ENCODE data around the gene OSBPL3. TPM values are rescaled to one million over a fixed set of nuclear protein-coding genes. Genes with fewer than 3 reads are reported as not detected.

Gene OSBPL3
- total RNA-seq, 1 experiment from 2014 or later, result 16.0 TPM

DNA sequence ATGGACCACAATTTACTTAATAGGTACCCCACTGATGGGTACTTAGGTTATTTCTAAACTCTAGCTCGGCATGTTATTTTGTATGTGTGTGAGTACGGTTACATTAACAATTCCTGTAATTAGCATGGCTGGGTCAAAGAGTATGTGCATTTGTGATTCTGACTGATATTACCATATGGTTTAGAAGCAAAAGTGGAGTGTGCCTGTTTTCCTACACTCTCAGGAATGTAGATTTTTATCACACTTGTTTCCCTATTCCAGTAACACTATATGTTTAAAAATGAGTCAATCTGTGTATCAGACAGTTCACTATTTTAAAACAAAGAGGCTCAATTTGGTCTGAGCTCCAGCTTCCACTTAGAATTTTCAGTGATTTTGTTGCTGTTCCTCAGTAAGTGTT, 178.1 kb downstream of the OSBPL3 start:
- no peaks in the 10 kb centered on the region for H3K27me3 Mint-ChIP-seq (ENCODE audit: low read depth)
- peaks cover 23% of the 10 kb centered on the region for H3K36me3 Mint-ChIP-seq
- no peak overlapping the region for H3K27ac Mint-ChIP-seq
- ATAC-seq (no peak), DNase-seq (ENCODE audit: low spot score) (no peak)
- ChIA-PET POLR2A (no interaction called here), CTCF (interaction anchor here (1.5 kb wide), 1 partner anchor 11 kb away, joined by 9 read pairs; no protein-coding TSS in a partner anchor)
- H3K9me3 Mint-ChIP-seq, result peaks cover 3% of the 10 kb centered on the region; the same call in 1 of the 2 replicates
- H3K4me1 Mint-ChIP-seq, result peaks cover 3% of the 10 kb centered on the region
- no peak overlapping the region for H3K4me3 Mint-ChIP-seq
- no peak for TF ChIP-seq SP1 (CRISPR knock-in tag; conservative IDR thresholded peaks at IDR 0.05)
- no peak for TF ChIP-seq RELA (CRISPR knock-in tag; IDR thresholded peaks at IDR 0.05; ENCODE audit: borderline replicate concordance)
- TF ChIP-seq, protein P1, sequence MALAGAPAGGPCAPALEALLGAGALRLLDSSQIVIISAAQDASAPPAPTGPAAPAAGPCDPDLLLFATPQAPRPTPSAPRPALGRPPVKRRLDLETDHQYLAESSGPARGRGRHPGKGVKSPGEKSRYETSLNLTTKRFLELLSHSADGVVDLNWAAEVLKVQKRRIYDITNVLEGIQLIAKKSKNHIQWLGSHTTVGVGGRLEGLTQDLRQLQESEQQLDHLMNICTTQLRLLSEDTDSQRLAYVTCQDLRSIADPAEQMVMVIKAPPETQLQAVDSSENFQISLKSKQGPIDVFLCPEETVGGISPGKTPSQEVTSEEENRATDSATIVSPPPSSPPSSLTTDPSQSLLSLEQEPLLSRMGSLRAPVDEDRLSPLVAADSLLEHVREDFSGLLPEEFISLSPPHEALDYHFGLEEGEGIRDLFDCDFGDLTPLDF (CRISPR knock-in tag; IDR thresholded peaks at IDR 0.05), result no peak
- TF ChIP-seq NFYB (CRISPR knock-in tag; conservative IDR thresholded peaks at IDR 0.05; ENCODE audit: low read depth), result no peak

DNA sequence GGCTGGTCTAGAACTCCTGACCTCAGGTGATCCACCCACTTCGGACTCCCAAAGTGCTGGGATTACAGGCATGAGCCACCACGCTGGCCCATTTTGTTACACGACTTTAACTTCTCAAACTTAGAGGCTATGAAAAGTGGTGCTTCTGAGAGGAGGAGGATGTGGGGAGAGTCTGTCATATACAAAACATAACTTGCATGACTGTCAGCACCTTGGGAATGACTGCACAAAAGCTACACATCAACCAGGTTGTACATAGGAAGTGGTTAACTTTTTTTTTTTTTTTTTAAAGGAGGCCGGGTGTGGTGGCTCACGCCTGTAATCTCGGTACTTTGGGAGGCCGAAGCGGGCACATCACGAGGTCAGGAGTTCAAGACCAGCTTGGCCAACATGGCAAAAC, 179.3 kb downstream of the OSBPL3 start:
- ChIA-PET CTCF (interaction anchor here (1.1 to 1.8 kb wide), 2 partner anchors 12 kb away, joined by 6 to 11 read pairs; no protein-coding TSS in a partner anchor), POLR2A (interaction anchor here (0.7 kb wide), 1 partner anchor 39 kb away, joined by 4 read pairs; no protein-coding TSS in a partner anchor)
- DNase-seq (ENCODE audit: low spot score) (no peak), ATAC-seq (no peak)
- Mint-ChIP-seq H3K36me3 (peaks cover 23% of the 10 kb centered on the region), H3K27me3 (ENCODE audit: low read depth) (no peaks in the 10 kb centered on the region), H3K4me3 (no peak overlapping the region), H3K4me1 (peaks cover 3% of the 10 kb centered on the region), H3K9me3 (peaks cover 3% of the 10 kb centered on the region; the same call in 1 of the 2 replicates), H3K27ac (no peak overlapping the region)
- TF ChIP-seq JAZF1 (CRISPR knock-in tag; IDR thresholded peaks at IDR 0.05) (no peak), MLX (CRISPR knock-in tag; IDR thresholded peaks at IDR 0.05) (no peak), ZNF232 (CRISPR knock-in tag; IDR thresholded peaks at IDR 0.05) (no peak)
- TF ChIP-seq, protein P2, sequence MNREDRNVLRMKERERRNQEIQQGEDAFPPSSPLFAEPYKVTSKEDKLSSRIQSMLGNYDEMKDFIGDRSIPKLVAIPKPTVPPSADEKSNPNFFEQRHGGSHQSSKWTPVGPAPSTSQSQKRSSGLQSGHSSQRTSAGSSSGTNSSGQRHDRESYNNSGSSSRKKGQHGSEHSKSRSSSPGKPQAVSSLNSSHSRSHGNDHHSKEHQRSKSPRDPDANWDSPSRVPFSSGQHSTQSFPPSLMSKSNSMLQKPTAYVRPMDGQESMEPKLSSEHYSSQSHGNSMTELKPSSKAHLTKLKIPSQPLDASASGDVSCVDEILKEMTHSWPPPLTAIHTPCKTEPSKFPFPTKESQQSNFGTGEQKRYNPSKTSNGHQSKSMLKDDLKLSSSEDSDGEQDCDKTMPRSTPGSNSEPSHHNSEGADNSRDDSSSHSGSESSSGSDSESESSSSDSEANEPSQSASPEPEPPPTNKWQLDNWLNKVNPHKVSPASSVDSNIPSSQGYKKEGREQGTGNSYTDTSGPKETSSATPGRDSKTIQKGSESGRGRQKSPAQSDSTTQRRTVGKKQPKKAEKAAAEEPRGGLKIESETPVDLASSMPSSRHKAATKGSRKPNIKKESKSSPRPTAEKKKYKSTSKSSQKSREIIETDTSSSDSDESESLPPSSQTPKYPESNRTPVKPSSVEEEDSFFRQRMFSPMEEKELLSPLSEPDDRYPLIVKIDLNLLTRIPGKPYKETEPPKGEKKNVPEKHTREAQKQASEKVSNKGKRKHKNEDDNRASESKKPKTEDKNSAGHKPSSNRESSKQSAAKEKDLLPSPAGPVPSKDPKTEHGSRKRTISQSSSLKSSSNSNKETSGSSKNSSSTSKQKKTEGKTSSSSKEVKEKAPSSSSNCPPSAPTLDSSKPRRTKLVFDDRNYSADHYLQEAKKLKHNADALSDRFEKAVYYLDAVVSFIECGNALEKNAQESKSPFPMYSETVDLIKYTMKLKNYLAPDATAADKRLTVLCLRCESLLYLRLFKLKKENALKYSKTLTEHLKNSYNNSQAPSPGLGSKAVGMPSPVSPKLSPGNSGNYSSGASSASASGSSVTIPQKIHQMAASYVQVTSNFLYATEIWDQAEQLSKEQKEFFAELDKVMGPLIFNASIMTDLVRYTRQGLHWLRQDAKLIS (CRISPR knock-in tag; IDR thresholded peaks at IDR 0.05; ENCODE audit: borderline replicate concordance), result no peak

GRCh38 chr7:24800073-24800472, 179.9 kb downstream of the OSBPL3 start:
- Mint-ChIP-seq H3K27ac (no peak overlapping the region), H3K9me3 (peaks cover 3% of the 10 kb centered on the region; the same call in 1 of the 2 replicates), H3K27me3 (ENCODE audit: low read depth) (no peaks in the 10 kb centered on the region), H3K4me3 (no peak overlapping the region), H3K36me3 (peaks cover 23% of the 10 kb centered on the region), H3K4me1 (peaks cover 3% of the 10 kb centered on the region)
- ATAC-seq (no peak), DNase-seq (ENCODE audit: low spot score) (no peak)
- CTCF ChIA-PET, result interaction anchor here (1.8 kb wide), 1 partner anchor 12 kb away, joined by 11 read pairs; no protein-coding TSS in a partner anchor
- TF ChIP-seq NR2C2 (CRISPR knock-in tag; IDR thresholded peaks at IDR 0.05) (no peak), ZNF423 (CRISPR knock-in tag; IDR thresholded peaks at IDR 0.05) (no peak)
- POLR2A ChIA-PET, result interaction anchor here (0.7 kb wide), 1 partner anchor 38 kb away, joined by 4 read pairs; no protein-coding TSS in a partner anchor

DNA sequence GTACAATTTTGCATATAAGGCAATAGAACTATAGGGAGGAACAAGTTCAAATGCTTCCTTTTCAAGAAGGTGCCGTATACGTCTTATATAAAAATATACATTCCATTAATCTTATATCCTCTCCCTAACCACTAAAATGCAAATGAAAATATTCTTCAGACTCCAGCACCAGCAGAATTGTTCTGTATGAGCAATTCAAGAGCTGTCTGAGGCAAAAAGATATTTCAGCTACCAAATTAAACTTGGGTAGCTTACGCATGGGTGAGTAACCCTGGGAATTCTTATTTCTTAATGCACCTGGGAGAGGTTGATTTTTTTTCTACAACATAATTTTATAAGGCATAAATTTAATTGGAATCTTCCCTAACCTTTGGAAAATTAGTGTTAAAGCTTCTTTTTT, 180.5 kb downstream of the OSBPL3 start:
- POLR2A ChIA-PET, result no interaction called here
- TF ChIP-seq ZNF416 (CRISPR knock-in tag; IDR thresholded peaks at IDR 0.05) (no peak), EMX1 (CRISPR knock-in tag; IDR thresholded peaks at IDR 0.05) (no peak), NR1H2 (CRISPR knock-in tag; IDR thresholded peaks at IDR 0.05) (no peak), SOX15 (CRISPR knock-in tag; IDR thresholded peaks at IDR 0.05) (no peak), GTF2I (CRISPR knock-in tag; conservative IDR thresholded peaks at IDR 0.05) (no peak), KAT7 (CRISPR knock-in tag; IDR thresholded peaks at IDR 0.05; ENCODE audit: borderline replicate concordance) (no peak), IRF2 (CRISPR knock-in tag; IDR thresholded peaks at IDR 0.05; ENCODE audit: borderline replicate concordance, low read depth) (no peak), RELA (CRISPR knock-in tag; IDR thresholded peaks at IDR 0.05; ENCODE audit: borderline replicate concordance) (no peak), JUN (CRISPR knock-in tag; IDR thresholded peaks at IDR 0.05) (no peak)
- TF ChIP-seq, protein P3, sequence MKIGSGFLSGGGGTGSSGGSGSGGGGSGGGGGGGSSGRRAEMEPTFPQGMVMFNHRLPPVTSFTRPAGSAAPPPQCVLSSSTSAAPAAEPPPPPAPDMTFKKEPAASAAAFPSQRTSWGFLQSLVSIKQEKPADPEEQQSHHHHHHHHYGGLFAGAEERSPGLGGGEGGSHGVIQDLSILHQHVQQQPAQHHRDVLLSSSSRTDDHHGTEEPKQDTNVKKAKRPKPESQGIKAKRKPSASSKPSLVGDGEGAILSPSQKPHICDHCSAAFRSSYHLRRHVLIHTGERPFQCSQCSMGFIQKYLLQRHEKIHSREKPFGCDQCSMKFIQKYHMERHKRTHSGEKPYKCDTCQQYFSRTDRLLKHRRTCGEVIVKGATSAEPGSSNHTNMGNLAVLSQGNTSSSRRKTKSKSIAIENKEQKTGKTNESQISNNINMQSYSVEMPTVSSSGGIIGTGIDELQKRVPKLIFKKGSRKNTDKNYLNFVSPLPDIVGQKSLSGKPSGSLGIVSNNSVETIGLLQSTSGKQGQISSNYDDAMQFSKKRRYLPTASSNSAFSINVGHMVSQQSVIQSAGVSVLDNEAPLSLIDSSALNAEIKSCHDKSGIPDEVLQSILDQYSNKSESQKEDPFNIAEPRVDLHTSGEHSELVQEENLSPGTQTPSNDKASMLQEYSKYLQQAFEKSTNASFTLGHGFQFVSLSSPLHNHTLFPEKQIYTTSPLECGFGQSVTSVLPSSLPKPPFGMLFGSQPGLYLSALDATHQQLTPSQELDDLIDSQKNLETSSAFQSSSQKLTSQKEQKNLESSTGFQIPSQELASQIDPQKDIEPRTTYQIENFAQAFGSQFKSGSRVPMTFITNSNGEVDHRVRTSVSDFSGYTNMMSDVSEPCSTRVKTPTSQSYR (CRISPR knock-in tag; IDR thresholded peaks at IDR 0.05), result no peak
- TF ChIP-seq, protein P4, sequence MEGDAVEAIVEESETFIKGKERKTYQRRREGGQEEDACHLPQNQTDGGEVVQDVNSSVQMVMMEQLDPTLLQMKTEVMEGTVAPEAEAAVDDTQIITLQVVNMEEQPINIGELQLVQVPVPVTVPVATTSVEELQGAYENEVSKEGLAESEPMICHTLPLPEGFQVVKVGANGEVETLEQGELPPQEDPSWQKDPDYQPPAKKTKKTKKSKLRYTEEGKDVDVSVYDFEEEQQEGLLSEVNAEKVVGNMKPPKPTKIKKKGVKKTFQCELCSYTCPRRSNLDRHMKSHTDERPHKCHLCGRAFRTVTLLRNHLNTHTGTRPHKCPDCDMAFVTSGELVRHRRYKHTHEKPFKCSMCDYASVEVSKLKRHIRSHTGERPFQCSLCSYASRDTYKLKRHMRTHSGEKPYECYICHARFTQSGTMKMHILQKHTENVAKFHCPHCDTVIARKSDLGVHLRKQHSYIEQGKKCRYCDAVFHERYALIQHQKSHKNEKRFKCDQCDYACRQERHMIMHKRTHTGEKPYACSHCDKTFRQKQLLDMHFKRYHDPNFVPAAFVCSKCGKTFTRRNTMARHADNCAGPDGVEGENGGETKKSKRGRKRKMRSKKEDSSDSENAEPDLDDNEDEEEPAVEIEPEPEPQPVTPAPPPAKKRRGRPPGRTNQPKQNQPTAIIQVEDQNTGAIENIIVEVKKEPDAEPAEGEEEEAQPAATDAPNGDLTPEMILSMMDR (IDR thresholded peaks at IDR 0.05), result no peak

More for the DNA sequence above, 180.5 kb downstream of the OSBPL3 start:
- peaks cover 3% of the 10 kb centered on the region; the same call in 1 of the 2 replicates for H3K9me3 Mint-ChIP-seq
- no peak overlapping the region for H3K27ac Mint-ChIP-seq
- no peak overlapping the region for H3K4me3 Mint-ChIP-seq
- no peak for DNase-seq (ENCODE audit: low spot score)
- H3K4me1 Mint-ChIP-seq, result peaks cover 8% of the 10 kb centered on the region
- peaks cover 23% of the 10 kb centered on the region for H3K36me3 Mint-ChIP-seq
- H3K27me3 Mint-ChIP-seq (ENCODE audit: low read depth), result no peaks in the 10 kb centered on the region
- no peak for ATAC-seq
- CTCF ChIA-PET, result interaction anchor here (1.8 kb wide), 1 partner anchor 13 kb away, joined by 11 read pairs; no protein-coding TSS in a partner anchor
